K562 (cell line): ENCODE measurements around the gene RASSF7. TPM values are rescaled to one million over a fixed set of nuclear protein-coding genes. Genes with fewer than 3 reads are reported as not detected.

Experiments used
- ATAC-seq: fragments of 200-7000 bp; cut with Tn5 transposase; 3 replicates; pipeline ENCODE4 v1.9.1; 2020; ENCODE audit warnings: moderate library complexity
- BruUV-seq: library from RNA; stranded (reverse); fragments of 400-500 nt; replicated peaks from 2 replicates; lab custom pipeline; 2021; lab: Mats Ljungman, UMichigan
- CTCF ChIA-PET: fragments of 300-600 bp; formaldehyde crosslinking; extraction: SDS; loops from one replicate; lab custom pipeline; 2021; ENCODE audit warnings: low intra/inter-chr PET ratio; lab: Yijun Ruan, JAX
- POLR2A ChIA-PET: fragments of 300-600, 350-650 bp; sonication (Branson Sonifier 250); formaldehyde crosslinking; extraction: SDS; loops from one replicate; lab custom pipeline; 2021; ENCODE audit warnings: antibody characterized with exemption, inconsistent platforms; lab: Yijun Ruan, JAX
- DNase-seq, 4 experiments: peaks; one replicate each; pipeline versions ENCODE4 v3.0.0 to v3.0.0-alpha.2; 2011 to 2018; ENCODE audit warnings: low spot score in 3 of 4, mixed read lengths in 3 of 4; ENCODE audit errors: extremely low read depth in 1 of 4
- FAIRE-seq: peaks from 2 replicates; lab custom pipeline; 2011; peaks lifted over from hg19 to GRCh38; lab: Jason Lieb, UNC
- H2AFZ ChIP-seq: 2 replicates; pipeline ENCODE4 v1.6.0; 2011; ENCODE audit warnings: low read depth, low read length, control low read depth, inconsistent platforms
- H3K27ac ChIP-seq: fragments of 200-600 bp; 3 replicates; pipeline ENCODE4 v1.8.0; 2011; ENCODE audit warnings: low read depth, mild to moderate bottlenecking, control low read depth, inconsistent platforms, low read length, moderate library complexity, mixed read lengths; ENCODE audit errors: extremely low read depth
- H3K27me3 ChIP-seq, 2 experiments: fragments of 300-600 bp in 1 of 2; 2 replicates in 1 of 2; 3 replicates in 1 of 2; pipeline versions ENCODE4 v1.6.0 to v1.8.0; 2011; ENCODE audit warnings: inconsistent platforms in 2 of 2, low read length in 2 of 2, mild to moderate bottlenecking in 1 of 2, mixed read lengths in 1 of 2, moderate library complexity in 1 of 2; ENCODE audit not compliant: control insufficient read depth in 2 of 2, insufficient read depth in 2 of 2
- H3K36me3 ChIP-seq: fragments of 300-600 bp; 3 replicates; pipeline ENCODE4 v1.8.0; 2011; ENCODE audit warnings: mild to moderate bottlenecking, low read length, inconsistent platforms; ENCODE audit not compliant: control insufficient read depth, insufficient read depth
- H3K4me1 ChIP-seq, 2 experiments: fragments of 200-600 bp in 1 of 2; replicated peaks in 1 of 2; 2 replicates in 1 of 2; 3 replicates in 1 of 2; pipeline versions ENCODE4 v1.5.1 to v1.8.0; 2011; ENCODE audit warnings: inconsistent platforms in 2 of 2, low read length in 2 of 2, mild to moderate bottlenecking in 1 of 2, mixed read lengths in 1 of 2, moderate library complexity in 1 of 2; ENCODE audit not compliant: control insufficient read depth in 2 of 2, insufficient read depth in 2 of 2
- H3K4me2 ChIP-seq: 2 replicates; pipeline ENCODE4 v1.6.1; 2011; ENCODE audit warnings: low read length, control low read depth, inconsistent platforms, mixed read lengths; ENCODE audit not compliant: insufficient read depth
- H3K4me3 ChIP-seq: fragments of 200-600 bp; sonication (generic), shearing (Covaris generic); 2 replicates; pipeline ENCODE4 v1.5.1; 2016; ENCODE audit warnings: control low read depth, inconsistent platforms
- H3K79me2 ChIP-seq: fragments of 200-600 bp; 3 replicates; pipeline ENCODE4 v1.8.0; 2011; ENCODE audit warnings: low read length, inconsistent platforms; ENCODE audit not compliant: control insufficient read depth, insufficient read depth
- H3K9ac ChIP-seq, 2 experiments: 2 replicates each; pipeline versions ENCODE4 v1.6.0 to v1.6.1; 2011; ENCODE audit warnings: low read depth in 2 of 2, low read length in 2 of 2, control low read depth in 1 of 2, inconsistent platforms in 1 of 2, mild to moderate bottlenecking in 1 of 2, mixed read lengths in 1 of 2; ENCODE audit not compliant: insufficient read depth in 1 of 2
- H3K9me1 ChIP-seq: one replicate; pipeline ENCODE4 v1.6.0; 2011; ENCODE audit warnings: inconsistent platforms, mild to moderate bottlenecking, low read length, moderate library complexity; ENCODE audit not compliant: control insufficient read depth, insufficient read depth
- H3K9me3 ChIP-seq: replicated peaks from 2 replicates; pipeline ENCODE4 v1.5.1; 2011; ENCODE audit warnings: low read depth, low read length, inconsistent platforms; ENCODE audit not compliant: control insufficient read depth, insufficient read depth
- H4K20me1 ChIP-seq: replicated peaks from 2 replicates; pipeline ENCODE4 v1.6.1; 2011; ENCODE audit warnings: low read length, inconsistent platforms, mixed read lengths; ENCODE audit not compliant: control insufficient read depth, insufficient read depth
- CBX3 ChIP-seq, 2 experiments: IDR thresholded peaks; 1 replicate in 1 of 2; 2 replicates in 1 of 2; pipeline ENCODE4 v1.6.1; 2012; ENCODE audit warnings: inconsistent platforms in 2 of 2, low read length in 2 of 2, borderline replicate concordance in 1 of 2, control low read depth in 1 of 2
- CREBBP ChIP-seq: IDR thresholded peaks from one replicate; pipeline ENCODE4 v1.6.1; 2012; ENCODE audit warnings: low read depth, mild to moderate bottlenecking, control low read depth, inconsistent platforms, low read length
- ETV1 ChIP-seq: fragments of 450-650 bp; conservative IDR thresholded peaks from 2 replicates; pipeline ENCODE4 v1.6.1; 2016; ENCODE audit warnings: missing genetic modification characterization, control low read depth, low read depth, missing compliant biosample characterization
- FOXK2 ChIP-seq, 2 experiments: fragments of 450-650 bp; IDR thresholded peaks in 1 of 2; conservative IDR thresholded peaks in 1 of 2; 2 replicates each; pipeline ENCODE4 v1.6.1; 2016; ENCODE audit warnings: low read depth in 2 of 2, mild to moderate bottlenecking in 1 of 2
- HNRNPUL1 ChIP-seq: fragments of 200-400 bp; formaldehyde crosslinking; IDR thresholded peaks from 2 replicates; pipeline ENCODE4 v1.6.1; 2017; ENCODE audit warnings: low read length
- NCOA4 ChIP-seq: fragments of 450-650 bp; IDR thresholded peaks from 2 replicates; pipeline ENCODE4 v1.6.1; 2018; ENCODE audit warnings: mild to moderate bottlenecking; ENCODE audit not compliant: partially characterized antibody
- NFYB ChIP-seq: IDR thresholded peaks from 2 replicates; pipeline ENCODE4 v1.6.1; 2011; ENCODE audit warnings: mild to moderate bottlenecking, moderate library complexity; ENCODE audit not compliant: insufficient read length; ENCODE audit errors: extremely low read depth
- RBFOX2 ChIP-seq: fragments of 200-400 bp; formaldehyde crosslinking; IDR thresholded peaks from 2 replicates; pipeline ENCODE4 v1.6.1; 2017; ENCODE audit warnings: low read depth, mild to moderate bottlenecking, low read length, moderate library complexity
- STAT5B ChIP-seq: fragments of 250-450 bp; sonication (Bioruptor Pico); IDR thresholded peaks from 2 replicates; pipeline ENCODE4 v1.8.0; 2021; ENCODE audit warnings: mild to moderate bottlenecking, inconsistent platforms
- ZBTB17 ChIP-seq: fragments of 450-650 bp; formaldehyde crosslinking; IDR thresholded peaks from 2 replicates; pipeline ENCODE4 v1.4.0; 2020; ENCODE audit warnings: mild to moderate bottlenecking
- ZNF3 ChIP-seq: fragments of 250-450 bp; sonication (Bioruptor Pico); IDR thresholded peaks from 2 replicates; pipeline ENCODE4 v1.5.0; 2021; ENCODE audit warnings: mild to moderate bottlenecking, moderate library complexity
- ZNF584 ChIP-seq: fragments of 200-800 bp; sonication (Bioruptor generic); IDR thresholded peaks from 2 replicates; pipeline ENCODE4 v1.6.1; 2016; ENCODE audit warnings: low read depth, mild to moderate bottlenecking, missing genetic modification characterization, missing compliant biosample characterization
- WGBS: fragments of 100-300 bp; shearing (Covaris generic); methylation state at CpG from one replicate; pipeline ENCODE4 v1.1.6; 2016; ENCODE audit warnings: low coverage, mixed read lengths; ENCODE audit not compliant: insufficient coverage; ENCODE audit errors: missing lambda C conversion rate; 5-methylcytosine and 5-hydroxymethylcytosine counted together
- in situ Hi-C: fragments of 300-500 bp; cut with MboI; formaldehyde crosslinking; loops from 4 replicates; pipeline ENCODE4 v1.15.0; 2018; ENCODE audit warnings: inconsistent platforms, mixed read lengths
- intact Hi-C: fragments of 100-400 bp; cut with micrococcal nuclease; formaldehyde crosslinking; loops from 2 replicates; pipeline ENCODE4 v1.14.2; 2022
- polyA plus RNA-seq, 8 experiments: library from polyadenylated mRNA; depleted of rRNA in 4 of 8; stranded (reverse) in 5 of 8; unstranded in 3 of 8; fragments of >200 nt; fragmentation: Nextera tagmentation in 2 of 8; fragmentation: Illumina TruSeq in 1 of 8; extraction: Ambion mirVana in 2 of 8; extraction: Trizol in 1 of 8; gene quantifications; 2 replicates each; pipeline versions ENCODE4 v1.2.1 to v1.2.3, GENCODE V29; 2011 to 2014; ENCODE audit warnings: inconsistent platforms in 1 of 8, missing spikeins in 1 of 8
- total RNA-seq, 7 experiments: library from RNA; depleted of rRNA in 6 of 7; stranded (reverse); fragments of >200 nt in 6 of 7; fragmentation: Illumina TruSeq in 2 of 7; extraction: Trizol in 2 of 7; gene quantifications; 2 replicates each; pipeline versions ENCODE4 v1.2.1 to v1.2.3, GENCODE V29; 2011 to 2021; ENCODE audit warnings: low replicate concordance in 1 of 7
- TF ChIP-seq, protein P1 (sequence below): sonication (generic); formaldehyde crosslinking; IDR thresholded peaks from 2 replicates; pipeline ENCODE4 v1.8.1; 2023; ENCODE audit warnings: mild to moderate bottlenecking, missing genetic modification reagents, moderate library complexity
- TF ChIP-seq, protein P2 (sequence below): fragments of 250-450 bp; sonication (Bioruptor Pico); IDR thresholded peaks from 2 replicates; pipeline ENCODE4 v1.8.0; 2021; ENCODE audit warnings: mild to moderate bottlenecking, moderate library complexity

The RASSF7 gene
- total and polyA plus RNA-seq, 9 of the 15 experiments (the other 6 are each of a cell fraction or from before 2014, with no cell fraction given): 0.41 to 45.2 (median 18.6) TPM

DNA sequence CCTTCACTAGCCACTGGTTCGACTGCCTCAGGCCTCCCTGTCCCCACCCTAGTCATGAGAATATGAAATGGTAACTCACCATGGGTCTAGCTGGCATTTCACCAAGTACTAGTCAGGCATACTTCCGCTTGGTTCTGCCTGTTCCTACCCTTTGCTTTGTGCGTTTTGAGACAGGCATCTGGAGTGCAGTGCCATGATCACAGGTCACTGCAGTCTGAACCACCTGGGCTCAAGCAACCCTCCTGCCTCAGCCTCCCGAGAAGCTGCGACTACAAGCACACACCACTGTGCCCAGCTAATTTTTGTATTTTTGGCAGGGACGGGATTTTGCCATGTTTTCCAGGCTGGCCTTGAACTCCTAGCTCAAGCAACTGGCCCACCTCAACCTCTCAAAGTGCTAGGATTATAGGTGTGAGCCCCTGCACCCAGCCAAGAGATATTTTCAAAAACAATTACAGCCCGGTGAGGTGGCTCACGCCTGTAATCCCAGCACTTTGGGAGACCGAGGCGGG is 39.5 kb upstream of the RASSF7 start:
- POLR2A ChIA-PET: interaction anchor here (1.1 kb wide), 1 partner anchor 11 kb away, joined by 5 read pairs; no protein-coding TSS in a partner anchor
- intact Hi-C loops: no loop called here

More for the DNA sequence above, 39.5 kb upstream of the RASSF7 start:
- Histone ChIP-seq H3K9ac (no peak overlapping the region), H3K79me2 (no peaks in the 10 kb centered on the region), H4K20me1 (no peaks in the 10 kb centered on the region), H3K9me1 (no peaks in the 10 kb centered on the region), H2AFZ (no peak overlapping the region), H3K4me1 (peaks cover 0 to 21% of the 10 kb centered on the region in 2 experiments; a peak in 3 of 5 replicates), H3K27ac (no peak overlapping the region), H3K4me3 (no peak overlapping the region), H3K9me3 (peaks cover 6% of the 10 kb centered on the region; the same call in 1 of the 2 replicates), H3K27me3 (no peaks in the 10 kb centered on the region), H3K4me2 (no peak overlapping the region), H3K36me3 (no peaks in the 10 kb centered on the region)
- BruUV-seq: no TSS peak
- 89% methylated on average over 7 of the region's 10 CpGs for WGBS
- no peak for DNase-seq
- no peak for ATAC-seq
- CTCF ChIA-PET: no interaction called here
- FAIRE-seq: no peak
- in situ Hi-C loops: no loop called here
- TF ChIP-seq, protein P1, sequence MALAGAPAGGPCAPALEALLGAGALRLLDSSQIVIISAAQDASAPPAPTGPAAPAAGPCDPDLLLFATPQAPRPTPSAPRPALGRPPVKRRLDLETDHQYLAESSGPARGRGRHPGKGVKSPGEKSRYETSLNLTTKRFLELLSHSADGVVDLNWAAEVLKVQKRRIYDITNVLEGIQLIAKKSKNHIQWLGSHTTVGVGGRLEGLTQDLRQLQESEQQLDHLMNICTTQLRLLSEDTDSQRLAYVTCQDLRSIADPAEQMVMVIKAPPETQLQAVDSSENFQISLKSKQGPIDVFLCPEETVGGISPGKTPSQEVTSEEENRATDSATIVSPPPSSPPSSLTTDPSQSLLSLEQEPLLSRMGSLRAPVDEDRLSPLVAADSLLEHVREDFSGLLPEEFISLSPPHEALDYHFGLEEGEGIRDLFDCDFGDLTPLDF: no peak
- TF ChIP-seq NCOA4: no peak
- no peak for TF ChIP-seq NFYB
- no peak for TF ChIP-seq ETV1 (tag)
- TF ChIP-seq CBX3 (IDR thresholded peaks at IDR 0.05; ENCODE audit: borderline replicate concordance in 1 of 2, low read length in 2 of 2): no peak
- no peak for TF ChIP-seq ZNF3 (CRISPR knock-in tag)
- TF ChIP-seq, protein P2, sequence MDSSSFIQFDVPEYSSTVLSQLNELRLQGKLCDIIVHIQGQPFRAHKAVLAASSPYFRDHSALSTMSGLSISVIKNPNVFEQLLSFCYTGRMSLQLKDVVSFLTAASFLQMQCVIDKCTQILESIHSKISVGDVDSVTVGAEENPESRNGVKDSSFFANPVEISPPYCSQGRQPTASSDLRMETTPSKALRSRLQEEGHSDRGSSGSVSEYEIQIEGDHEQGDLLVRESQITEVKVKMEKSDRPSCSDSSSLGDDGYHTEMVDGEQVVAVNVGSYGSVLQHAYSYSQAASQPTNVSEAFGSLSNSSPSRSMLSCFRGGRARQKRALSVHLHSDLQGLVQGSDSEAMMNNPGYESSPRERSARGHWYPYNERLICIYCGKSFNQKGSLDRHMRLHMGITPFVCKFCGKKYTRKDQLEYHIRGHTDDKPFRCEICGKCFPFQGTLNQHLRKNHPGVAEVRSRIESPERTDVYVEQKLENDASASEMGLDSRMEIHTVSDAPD: no peak
- TF ChIP-seq RBFOX2: no peak
- TF ChIP-seq FOXK2 (conservative IDR thresholded peaks at IDR 0.05 in 1 of 2, IDR thresholded peaks at IDR 0.05 in 1 of 2; ENCODE audit: low read depth in 2 of 2): no peak
- TF ChIP-seq ZBTB17 (CRISPR knock-in tag): no peak
- no peak for TF ChIP-seq CREBBP
- TF ChIP-seq STAT5B (CRISPR knock-in tag): no peak
- no peak for TF ChIP-seq HNRNPUL1
- no peak for TF ChIP-seq ZNF584 (CRISPR knock-in tag)
- TF ChIP-seq, all 486 proteins: peak for 0
